IMR-90 (cell line): ENCODE data around the gene LINS1. TPM values are rescaled to one million over a fixed set of nuclear protein-coding genes. Genes with fewer than 3 reads are reported as not detected.

ENCODE experiments used
- ATAC-seq: fragments of 200-7000 bp; cut with Tn5 transposase; 2 replicates; pipeline ENCODE4 v1.9.1; 2020; ENCODE audit warnings: low read depth, mild to moderate bottlenecking, moderate library complexity
- BruUV-seq: library from RNA; stranded (reverse); fragments of 400-500 nt; replicated peaks from 2 replicates; lab custom pipeline; 2021; lab: Mats Ljungman, UMichigan
- CTCF ChIA-PET: fragments of 300-600 bp; formaldehyde crosslinking; extraction: SDS; loops from one replicate; lab custom pipeline; 2021; ENCODE audit warnings: antibody characterized with exemption; lab: Yijun Ruan, JAX
- POLR2A ChIA-PET: fragments of 300-600 bp; sonication (Branson Sonifier 250); formaldehyde crosslinking; loops from one replicate; lab custom pipeline; 2022; ENCODE audit warnings: antibody characterized with exemption; ENCODE audit not compliant: unreplicated experiment; lab: Charles Lee
- DNase-seq: peaks from one replicate; pipeline ENCODE4 v3.0.0; 2013
- H2AFZ ChIP-seq: replicated peaks from 2 replicates; pipeline ENCODE3; 2013; ENCODE audit warnings: low read length, mild to moderate bottlenecking; ENCODE audit not compliant: poor library complexity
- H2AK5ac ChIP-seq: 2 replicates; pipeline ENCODE4 v1.6.1; 2013; ENCODE audit warnings: low read depth, low read length, inconsistent platforms
- H2AK9ac ChIP-seq: replicated peaks from 2 replicates; pipeline ENCODE3; 2013; ENCODE audit warnings: mild to moderate bottlenecking, low read depth, low read length, moderate library complexity; ENCODE audit not compliant: poor library complexity
- H2BK120ac ChIP-seq: 2 replicates; pipeline ENCODE4 v1.6.1; 2013; ENCODE audit warnings: low read depth, low read length, inconsistent platforms
- H2BK15ac ChIP-seq: 3 replicates; pipeline ENCODE4 v1.6.1; 2013; ENCODE audit warnings: low read depth, low read length, inconsistent platforms
- H2BK20ac ChIP-seq: 2 replicates; pipeline ENCODE4 v1.6.1; 2013; ENCODE audit warnings: low read depth, mild to moderate bottlenecking, inconsistent platforms, low read length, moderate library complexity
- H2BK5ac ChIP-seq: 2 replicates; pipeline ENCODE4 v1.6.1; 2013; ENCODE audit warnings: mild to moderate bottlenecking, low read depth, low read length, inconsistent platforms; ENCODE audit not compliant: poor library complexity, severe bottlenecking
- H3K14ac ChIP-seq: replicated peaks from 2 replicates; pipeline ENCODE4 v1.6.1; 2013; ENCODE audit warnings: low read depth, low read length, inconsistent platforms
- H3K18ac ChIP-seq: 2 replicates; pipeline ENCODE4 v1.6.1; 2013; ENCODE audit warnings: low read depth, low read length, control low read depth
- H3K23ac ChIP-seq: 2 replicates; pipeline ENCODE4 v1.6.1; 2013; ENCODE audit warnings: low read depth, low read length, inconsistent platforms
- H3K27ac ChIP-seq: 2 replicates; pipeline ENCODE4 v1.5.1; 2013; ENCODE audit warnings: mild to moderate bottlenecking, control low read depth, low read length; ENCODE audit not compliant: insufficient read depth
- H3K27me3 ChIP-seq: 2 replicates; pipeline ENCODE4 v1.6.1; 2013; ENCODE audit warnings: low read length; ENCODE audit not compliant: control insufficient read depth, insufficient read depth
- H3K36me3 ChIP-seq: 2 replicates; pipeline ENCODE4 v1.6.1; 2013; ENCODE audit warnings: low read length, mixed read lengths; ENCODE audit not compliant: control insufficient read depth, insufficient read depth
- H3K4ac ChIP-seq: 2 replicates; pipeline ENCODE4 v1.6.1; 2013; ENCODE audit warnings: low read depth, low read length, inconsistent platforms
- H3K4me1 ChIP-seq: 2 replicates; pipeline ENCODE4 v1.6.1; 2013; ENCODE audit warnings: low read length, mixed read lengths; ENCODE audit not compliant: control insufficient read depth, insufficient read depth
- H3K4me2 ChIP-seq: 2 replicates; pipeline ENCODE4 v1.6.1; 2013; ENCODE audit warnings: low read depth, mild to moderate bottlenecking, control low read depth, low read length, moderate library complexity
- H3K4me3 ChIP-seq: 2 replicates; pipeline ENCODE4 v1.5.1; 2013; ENCODE audit warnings: low read depth, mild to moderate bottlenecking, control low read depth, low read length, moderate library complexity; ENCODE audit not compliant: insufficient read depth
- H3K56ac ChIP-seq: 2 replicates; pipeline ENCODE4 v1.6.1; 2013; ENCODE audit warnings: low read length, inconsistent platforms; ENCODE audit not compliant: insufficient read depth; ENCODE audit errors: extremely low read depth
- H3K79me1 ChIP-seq, 2 experiments: 2 replicates each; pipeline ENCODE4 v1.6.1; 2013; ENCODE audit warnings: low read length in 2 of 2, inconsistent platforms in 1 of 2, low read depth in 1 of 2
- H3K9ac ChIP-seq: 2 replicates; pipeline ENCODE4 v1.6.1; 2013; ENCODE audit warnings: low read depth, low read length, control low read depth
- H3K9me1 ChIP-seq: 2 replicates; pipeline ENCODE4 v1.6.1; 2013; ENCODE audit warnings: low read length, inconsistent platforms; ENCODE audit not compliant: insufficient read depth
- H3K9me3 ChIP-seq: 2 replicates; pipeline ENCODE4 v1.6.1; 2013; ENCODE audit warnings: low read length; ENCODE audit not compliant: control insufficient read depth, insufficient read depth
- H4K20me1 ChIP-seq: 2 replicates; pipeline ENCODE4 v1.6.1; 2013; ENCODE audit warnings: low read length, inconsistent platforms; ENCODE audit not compliant: insufficient read depth
- H4K5ac ChIP-seq: 2 replicates; pipeline ENCODE4 v1.6.1; 2013; ENCODE audit warnings: mild to moderate bottlenecking, low read depth, low read length, control low read depth
- H4K8ac ChIP-seq, 2 experiments: 2 replicates each; pipeline ENCODE4 v1.6.1; 2013; ENCODE audit warnings: low read depth in 2 of 2, low read length in 2 of 2, control low read depth in 1 of 2, inconsistent platforms in 1 of 2
- H4K91ac ChIP-seq: 2 replicates; pipeline ENCODE4 v1.6.1; 2013; ENCODE audit warnings: low read depth, low read length, inconsistent platforms; ENCODE audit not compliant: insufficient read depth
- CEBPB ChIP-seq: IDR thresholded peaks from 2 replicates; pipeline ENCODE4 v1.6.1; 2012; ENCODE audit warnings: low read depth, low read length, improper control_type of control experiment
- WGBS, 2 experiments: methylation state at CpG; one replicate each; pipeline versions ENCODE4 v1.1.5 to v1.1.7; 2013; ENCODE audit warnings: missing lambda C conversion rate in 2 of 2; ENCODE audit not compliant: insufficient read length in 1 of 2; ENCODE audit errors: extremely low coverage in 2 of 2; 5-methylcytosine and 5-hydroxymethylcytosine counted together
- dilution Hi-C: fragments of 300-500 bp; cut with HindIII; formaldehyde crosslinking; loops from one replicate; pipeline ENCODE4 v1.14.3; 2018; ENCODE audit warnings: low sequenced_read_pairs; ENCODE audit not compliant: unreplicated experiment
- in situ Hi-C: fragments of 300-500 bp; cut with MboI; formaldehyde crosslinking; loops from 3 replicates; pipeline ENCODE4 v1.14.3; 2019; ENCODE audit warnings: low sequenced_read_pairs, inconsistent platforms, mixed read lengths
- intact Hi-C: fragments of 100-400 bp; cut with micrococcal nuclease; formaldehyde crosslinking; loops from 2 replicates; pipeline ENCODE4 v1.10.0; 2022
- polyA plus RNA-seq, 3 experiments: library from polyadenylated mRNA; depleted of rRNA; stranded (reverse); fragments of >200 nt; gene quantifications; 2 replicates each; pipeline ENCODE4 v1.2.3, GENCODE V29; 2012; ENCODE audit warnings: low replicate concordance in 1 of 3
- total RNA-seq: library from RNA; depleted of rRNA; stranded (reverse); fragments of >200 nt; gene quantifications from 2 replicates; pipeline ENCODE4 v1.2.3, GENCODE V29; 2012

Gene LINS1
- total and polyA plus RNA-seq, 2 of the 4 experiments (the other 2 are of a cell fraction): 6.9 to 10.6 TPM

- H4K5ac ChIP-seq: no peak overlapping the region
- no peak overlapping the region for H4K8ac ChIP-seq
- ChIA-PET CTCF (interaction anchor here (0.6 kb wide), 1 partner anchor 183 kb away, joined by 4 read pairs; no protein-coding TSS in a partner anchor), POLR2A (no interaction called here)
- no peaks in the 10 kb centered on the region for H3K9me3 ChIP-seq
- no peak overlapping the region for H3K14ac ChIP-seq
- no peaks in the 10 kb centered on the region for H3K4me1 ChIP-seq
- H3K4me2 ChIP-seq: no peak overlapping the region
- no peak overlapping the region for H2AK5ac ChIP-seq
- TF ChIP-seq CEBPB: no peak
- H2BK5ac ChIP-seq: no peak overlapping the region
- WGBS, 2 experiments: 65% methylated on average over 3 of the region's 8 CpGs; no CpG with 5 or more reads in 1 of the 2 experiments
- no peaks in the 10 kb centered on the region for H3K9me1 ChIP-seq
- H3K23ac ChIP-seq: no peak overlapping the region
- no peak overlapping the region for H2AK9ac ChIP-seq
- DNase-seq (no peak), ATAC-seq (no peak)
- no peak overlapping the region for H2BK15ac ChIP-seq
- H3K9ac ChIP-seq: no peak overlapping the region
- no peak overlapping the region for H4K91ac ChIP-seq
- H3K36me3 ChIP-seq: peaks cover 1% of the 10 kb centered on the region; the same call in 1 of the 2 replicates
- H2BK120ac ChIP-seq: no peak overlapping the region
- dilution Hi-C loops: loop anchor here (25.0 kb wide), 1 partner anchor 363 kb away; no protein-coding TSS in a partner anchor
- no peak overlapping the region for H3K4ac ChIP-seq
- no peaks in the 10 kb centered on the region for H4K20me1 ChIP-seq
- H3K4me3 ChIP-seq: no peak overlapping the region
- no peak overlapping the region for H3K18ac ChIP-seq
- H3K56ac ChIP-seq: no peak overlapping the region
- no peak overlapping the region for H2BK20ac ChIP-seq
- no peaks in the 10 kb centered on the region for H3K27me3 ChIP-seq
- BruUV-seq: no TSS peak
- in situ Hi-C loops: no loop called here
- intact Hi-C loops: no loop called here
- peaks cover 15 to 23% of the 10 kb centered on the region in 2 experiments for H3K79me1 ChIP-seq
- no peak overlapping the region for H3K27ac ChIP-seq
- no peak overlapping the region for H2AFZ ChIP-seq
These were observed 47.0 kb upstream of the LINS1 start for GRCh38 chr15:100648951-100649350.
